ENCODE measurements around the gene L3MBTL3. TPM values are rescaled to one million over a fixed set of nuclear protein-coding genes. Genes with fewer than 3 reads are reported as not detected.

Gene L3MBTL3
- polyA plus RNA-seq, 1 of the 3 experiments (the other 2 are of a cell fraction), result 12.6 TPM

- Histone ChIP-seq H3K79me2 (ENCODE audit: insufficient read depth) (no peaks in the 10 kb centered on the region), H3K36me3 (replicated peaks in 1 of 2; ENCODE audit: control insufficient read depth in 1 of 2, insufficient read depth in 2 of 2, low read length in 1 of 2) (peaks cover 0 to 21% of the 10 kb centered on the region in 2 experiments), H3K4me2 (no peak overlapping the region), H3K9me3 (no peaks in the 10 kb centered on the region), H4K20me1 (ENCODE audit: insufficient read depth) (no peaks in the 10 kb centered on the region), H2AFZ (ENCODE audit: low read depth) (no peak overlapping the region), H3K9me2 (no peaks in the 10 kb centered on the region), H3K27ac (ENCODE audit: low read depth in 2 of 2, low read length in 1 of 2) (no peak overlapping the region), H3K27me3 (ENCODE audit: insufficient read depth) (no peaks in the 10 kb centered on the region), H3K4me1 (ENCODE audit: control insufficient read depth in 1 of 2, insufficient read depth in 2 of 2, low read depth in 1 of 2, low read length in 1 of 2) (no peaks in the 10 kb centered on the region), H3K9ac (no peak overlapping the region), H3K4me3 (ENCODE audit: low read depth in 2 of 2, low read length in 1 of 2) (no peak overlapping the region), H3F3A (replicated peaks; ENCODE audit: insufficient read depth) (peaks cover 7% of the 10 kb centered on the region)
- no peak for DNase-seq
- TF ChIP-seq ZBTB33 (IDR thresholded peaks at IDR 0.05; ENCODE audit: borderline replicate concordance, low read depth) (no peak), PBX3 (IDR thresholded peaks at IDR 0.05) (no peak), TEAD4 (IDR thresholded peaks at IDR 0.05; ENCODE audit: borderline replicate concordance, insufficient read depth) (no peak), RXRA (IDR thresholded peaks at IDR 0.05; ENCODE audit: borderline replicate concordance, low read depth) (no peak), NRF1 (IDR thresholded peaks at IDR 0.05; ENCODE audit: low read depth, low read length) (no peak), IRF3 (IDR thresholded peaks at IDR 0.05; ENCODE audit: low read depth, low read length) (no peak)
- 70% methylated on average over 4 of the region's 4 CpGs for WGBS (ENCODE audit: low lambda C conversion rate)
- ChIA-PET CTCF (no interaction called here), POLR2A (no interaction called here)
These were observed 140.2 kb downstream of the L3MBTL3 start for GRCh38 chr6:130158548-130158947.

- no peak for DNase-seq
- Histone ChIP-seq H3K9me3 (no peaks in the 10 kb centered on the region), H3F3A (replicated peaks; ENCODE audit: insufficient read depth) (peaks cover 7% of the 10 kb centered on the region), H3K27ac (ENCODE audit: low read depth in 2 of 2, low read length in 1 of 2) (no peak overlapping the region), H3K9me2 (no peaks in the 10 kb centered on the region), H3K9ac (no peak overlapping the region), H3K36me3 (replicated peaks in 1 of 2; ENCODE audit: control insufficient read depth in 1 of 2, insufficient read depth in 2 of 2, low read length in 1 of 2) (peaks cover 0 to 26% of the 10 kb centered on the region in 2 experiments), H3K79me2 (ENCODE audit: insufficient read depth) (no peaks in the 10 kb centered on the region), H2AFZ (ENCODE audit: low read depth) (no peak overlapping the region), H3K4me1 (ENCODE audit: control insufficient read depth in 1 of 2, insufficient read depth in 2 of 2, low read depth in 1 of 2, low read length in 1 of 2) (no peaks in the 10 kb centered on the region), H4K20me1 (ENCODE audit: insufficient read depth) (no peaks in the 10 kb centered on the region), H3K4me3 (ENCODE audit: low read depth in 2 of 2, low read length in 1 of 2) (no peak overlapping the region), H3K27me3 (ENCODE audit: insufficient read depth) (no peaks in the 10 kb centered on the region), H3K4me2 (no peak overlapping the region)
- WGBS (ENCODE audit: low lambda C conversion rate), result 60% methylated on average over 3 of the region's 3 CpGs
- CTCF ChIA-PET, result no interaction called here
- POLR2A ChIA-PET, result no interaction called here
- TF ChIP-seq FOSL2 (IDR thresholded peaks at IDR 0.05; ENCODE audit: borderline replicate concordance, low read depth) (no peak), RAD21 (IDR thresholded peaks at IDR 0.05; ENCODE audit: low read length) (no peak), TAF1 (IDR thresholded peaks at IDR 0.05; ENCODE audit: borderline replicate concordance, low read depth, low read length) (no peak), FOXM1 (IDR thresholded peaks at IDR 0.05; ENCODE audit: low read depth) (no peak)
These were observed 141.6 kb downstream of the L3MBTL3 start for GRCh38 chr6:130159956-130160355.

All from SK-N-SH (cell line).